ENCODE measurements around the gene RGS19.

The RGS19 gene

DNA sequence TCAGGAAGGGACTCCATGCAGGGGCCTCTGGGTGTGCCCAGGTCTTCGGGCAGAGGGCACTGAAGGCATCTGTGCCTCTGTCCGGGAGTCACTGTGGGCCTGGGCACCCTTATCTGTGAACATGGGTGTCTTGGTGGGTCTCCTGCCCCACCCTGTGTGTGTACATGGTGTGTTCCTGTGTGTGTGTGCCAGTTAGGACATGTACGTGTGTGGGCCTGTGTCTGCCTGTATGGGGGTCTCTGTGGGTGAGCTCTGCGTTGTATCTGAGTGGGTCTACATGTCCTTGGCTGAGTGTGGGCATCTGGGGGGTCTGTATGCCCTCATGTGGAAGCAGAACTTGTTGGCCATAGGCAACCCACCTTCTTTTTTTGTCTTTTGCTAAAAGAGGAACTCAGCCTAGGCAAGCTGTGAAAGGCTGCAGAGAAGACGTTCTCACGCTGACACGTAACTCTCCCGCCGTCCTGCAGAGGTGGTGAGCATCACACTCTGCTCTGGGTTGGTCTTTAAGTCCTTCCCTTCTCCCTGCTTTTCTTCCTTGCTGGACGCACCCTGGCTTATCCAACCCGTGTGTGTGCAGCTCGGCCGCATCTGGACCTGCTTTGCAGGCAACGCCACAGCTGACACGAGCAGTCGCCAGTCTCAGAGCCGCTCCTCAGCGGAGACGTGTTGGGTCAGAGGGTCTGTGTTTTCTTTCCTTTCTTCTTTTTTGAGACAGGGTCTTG, 28.6 kb upstream of the RGS19 start:
- DNase-seq: no peak

DNA sequence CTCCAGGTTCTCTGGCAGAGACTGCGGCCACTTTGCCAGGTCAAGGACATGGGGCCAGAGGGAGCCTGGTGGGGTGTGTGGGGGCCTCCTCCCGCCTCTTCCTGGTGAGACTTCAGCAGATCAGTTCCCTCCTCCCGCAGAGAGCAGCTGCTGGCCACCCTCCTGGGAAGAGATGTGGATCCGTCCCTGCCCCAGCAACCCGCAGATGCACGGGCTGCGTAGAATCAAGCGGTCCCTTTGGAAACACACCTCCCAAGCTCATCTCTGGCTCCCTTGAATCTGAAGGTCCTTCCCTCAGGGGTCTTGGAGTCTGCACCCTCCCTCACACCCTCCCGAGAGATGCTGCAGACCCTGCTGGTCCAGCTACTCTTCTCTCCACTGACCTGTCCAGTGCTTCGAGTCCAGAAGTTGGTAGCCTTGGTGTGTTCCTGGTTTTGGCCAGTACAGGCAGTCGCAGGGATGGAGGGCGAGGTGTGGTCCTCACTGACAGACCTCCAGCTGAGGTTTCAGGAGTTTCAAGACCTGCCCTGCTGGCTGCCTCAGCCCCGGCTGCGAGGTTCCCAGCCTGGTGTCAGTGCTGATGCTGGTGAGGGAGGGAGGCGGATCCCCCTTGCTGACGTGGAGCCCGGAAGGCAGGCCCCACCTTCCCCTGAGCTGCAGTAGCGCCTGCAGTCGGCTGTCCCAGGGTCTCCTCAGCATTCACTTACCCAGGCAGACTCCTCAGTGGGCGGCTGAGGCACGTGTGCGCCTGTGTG, 27.8 kb upstream of the RGS19 start, which contains the start of gene NPBWR2:
NPBWR2 (minus strand) TSS at position 585 of the 755 bp plus-strand sequence. CDS start 734 bp downstream, outside the sequence.
- no peak for DNase-seq

DNA sequence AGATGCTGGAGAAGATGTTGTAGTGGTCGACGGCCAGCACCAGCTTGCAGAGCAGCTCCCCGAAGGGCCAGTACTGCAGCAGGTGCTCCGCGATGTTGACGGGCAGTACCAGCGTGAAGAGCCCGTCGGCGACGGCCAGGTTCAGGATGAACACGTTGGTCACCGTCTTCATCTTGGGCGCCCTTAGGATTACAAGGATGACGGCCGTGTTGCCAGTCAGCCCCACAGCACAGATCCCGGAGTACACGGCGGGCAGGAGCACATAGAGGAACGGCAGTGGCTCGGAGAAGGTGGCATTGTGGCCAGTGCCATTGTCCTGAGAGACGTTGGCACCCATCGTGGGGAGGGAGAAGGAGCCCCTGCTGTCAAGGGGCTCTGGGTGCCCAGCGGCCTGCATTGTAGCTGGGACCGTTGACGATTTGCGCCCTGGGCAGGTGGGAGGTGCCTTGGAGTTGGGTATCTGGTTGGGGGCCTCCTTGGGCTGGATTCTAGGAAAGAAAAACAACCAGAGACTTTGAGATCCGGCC, 27.2 kb upstream of the RGS19 start:
- no peak for DNase-seq

DNA sequence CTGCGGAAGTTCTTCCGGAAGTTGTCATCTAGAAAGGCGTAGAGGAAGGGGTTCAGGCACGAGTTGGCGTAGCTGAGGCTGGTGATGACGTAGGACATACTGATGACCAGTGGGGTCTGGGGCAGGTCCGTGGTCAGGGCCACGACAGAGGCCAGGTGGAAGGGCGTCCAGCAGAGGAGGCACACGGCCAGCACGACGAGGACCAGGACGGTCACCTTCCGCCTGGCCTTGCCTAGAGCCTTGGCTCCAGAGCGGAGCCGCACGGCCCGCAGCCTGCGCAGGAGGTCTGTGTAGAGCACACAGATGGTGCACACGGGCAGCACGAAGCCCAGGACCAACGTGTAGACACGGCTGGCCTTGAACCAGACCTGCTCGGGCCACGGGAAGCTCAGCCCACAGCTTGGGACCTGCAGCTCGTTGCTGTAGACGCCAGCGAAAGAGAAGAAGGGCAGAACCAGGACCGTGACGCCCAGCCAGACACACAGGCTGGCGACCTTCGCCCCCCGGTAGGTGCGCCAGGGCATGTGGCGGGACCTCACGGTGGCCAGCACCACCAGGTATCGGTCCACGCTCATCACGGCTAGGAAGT, 26.6 kb upstream of the RGS19 start:
- DNase-seq: no peak

DNA sequence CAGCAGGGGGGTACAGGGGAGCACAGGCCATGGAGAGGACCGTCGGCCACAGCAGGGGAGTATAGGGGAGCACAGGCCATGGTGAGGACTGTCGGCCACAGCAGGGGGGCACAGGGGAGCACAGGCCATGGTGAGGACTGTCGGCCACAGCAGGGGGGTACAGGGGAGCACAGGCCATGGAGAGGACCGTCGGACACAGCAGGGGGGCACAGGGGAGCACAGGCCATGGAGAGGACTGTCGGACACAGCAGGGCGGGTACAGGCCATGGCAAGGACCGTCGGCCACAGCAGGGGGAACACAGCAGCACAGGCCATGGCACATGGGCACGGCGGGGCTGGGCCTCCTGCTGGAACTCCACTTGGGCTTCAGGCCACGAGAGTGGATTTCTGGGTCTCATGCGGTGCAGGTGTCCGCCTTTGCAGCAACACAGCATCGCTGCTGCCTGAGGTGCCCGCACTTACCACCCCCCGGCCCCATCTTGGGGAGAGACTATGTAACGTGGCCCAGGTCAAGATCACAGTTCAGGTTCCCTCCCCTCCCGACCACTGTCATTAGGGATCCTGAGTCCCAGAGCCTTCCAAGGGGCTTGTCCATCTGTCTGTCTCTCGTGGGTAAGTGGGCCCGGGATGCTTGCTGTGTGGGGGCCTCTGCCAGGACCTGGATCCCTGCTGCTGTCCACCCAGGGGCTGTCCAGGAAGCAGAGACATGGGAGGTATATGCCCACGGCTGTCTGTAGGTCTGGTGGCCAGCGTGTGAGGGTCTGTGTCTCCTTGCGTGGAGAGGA, 25.5 kb upstream of the RGS19 start:
- DNase-seq: no peak

DNA sequence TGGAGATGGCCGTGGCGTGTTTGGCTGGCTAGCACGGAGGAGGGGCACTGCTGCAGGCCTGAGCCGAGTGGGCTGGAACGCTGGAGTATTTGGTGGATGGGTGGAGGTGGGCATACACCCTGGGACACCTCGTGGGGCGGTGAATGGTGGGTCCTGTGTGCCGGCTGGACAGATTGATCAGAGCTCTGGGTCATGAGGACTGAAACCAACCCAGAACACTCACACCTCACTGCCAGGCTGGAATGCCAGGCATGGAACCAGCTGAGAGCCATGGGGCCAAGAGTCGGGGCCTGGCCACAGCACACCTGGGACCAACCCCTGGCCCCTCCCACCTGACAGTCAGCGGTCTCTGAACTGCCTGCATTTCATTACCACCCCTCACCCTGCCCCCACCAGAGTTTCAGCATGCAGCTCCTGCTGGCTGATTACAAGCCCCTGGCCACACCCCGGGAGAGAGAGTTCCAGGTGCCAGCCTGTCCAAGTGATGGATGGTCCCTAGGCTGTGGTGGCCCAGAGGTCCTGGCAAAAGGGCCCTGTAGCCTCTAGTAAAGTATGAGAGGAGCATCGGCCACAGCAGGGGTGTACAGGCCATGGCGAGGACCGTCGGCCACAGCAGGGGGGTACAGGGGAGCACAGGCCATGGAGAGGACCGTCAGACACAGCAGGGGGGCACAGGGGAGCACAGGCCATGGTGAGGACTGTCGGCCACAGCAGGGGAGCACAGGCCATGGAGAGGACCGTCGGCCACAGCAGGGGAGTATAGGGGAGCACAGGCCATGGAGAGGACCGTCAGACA, 24.8 kb upstream of the RGS19 start:
- no peak for DNase-seq

DNA sequence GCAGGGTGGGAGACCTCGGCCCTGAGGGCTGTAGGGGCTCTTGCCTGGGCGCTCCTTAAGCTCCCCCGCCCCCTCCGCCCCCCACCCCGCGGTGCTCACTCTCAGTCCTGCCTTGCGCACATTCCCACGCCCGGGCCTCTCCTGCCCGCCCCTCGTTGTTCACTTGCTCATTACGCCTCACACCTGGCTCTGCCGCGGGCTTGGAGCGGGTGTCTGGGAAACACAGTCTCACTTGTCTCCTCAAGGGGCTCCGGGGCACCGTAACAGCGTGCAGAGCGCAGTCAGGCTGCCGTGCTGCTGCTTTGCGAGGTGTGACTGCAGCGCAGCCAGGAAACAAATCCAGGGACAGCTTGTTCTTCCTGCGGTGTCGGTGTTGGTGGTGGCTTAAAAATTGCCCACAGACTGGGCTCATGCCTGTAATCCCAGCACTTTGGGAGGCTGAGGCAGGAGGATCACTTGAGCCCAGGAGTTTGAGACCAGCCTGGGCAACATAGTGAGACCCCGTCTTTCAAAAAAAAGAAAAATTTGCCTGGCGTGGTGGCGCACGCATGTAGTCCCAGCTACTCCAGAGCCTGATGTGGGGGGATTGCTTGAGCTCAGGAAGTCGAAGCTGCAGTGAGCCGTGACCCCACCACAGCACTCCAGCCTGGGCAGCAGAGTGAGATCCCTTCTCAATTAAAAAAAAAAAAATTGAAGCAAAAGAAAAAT, 23.5 kb upstream of the RGS19 start:
- DNase-seq: no peak

DNA sequence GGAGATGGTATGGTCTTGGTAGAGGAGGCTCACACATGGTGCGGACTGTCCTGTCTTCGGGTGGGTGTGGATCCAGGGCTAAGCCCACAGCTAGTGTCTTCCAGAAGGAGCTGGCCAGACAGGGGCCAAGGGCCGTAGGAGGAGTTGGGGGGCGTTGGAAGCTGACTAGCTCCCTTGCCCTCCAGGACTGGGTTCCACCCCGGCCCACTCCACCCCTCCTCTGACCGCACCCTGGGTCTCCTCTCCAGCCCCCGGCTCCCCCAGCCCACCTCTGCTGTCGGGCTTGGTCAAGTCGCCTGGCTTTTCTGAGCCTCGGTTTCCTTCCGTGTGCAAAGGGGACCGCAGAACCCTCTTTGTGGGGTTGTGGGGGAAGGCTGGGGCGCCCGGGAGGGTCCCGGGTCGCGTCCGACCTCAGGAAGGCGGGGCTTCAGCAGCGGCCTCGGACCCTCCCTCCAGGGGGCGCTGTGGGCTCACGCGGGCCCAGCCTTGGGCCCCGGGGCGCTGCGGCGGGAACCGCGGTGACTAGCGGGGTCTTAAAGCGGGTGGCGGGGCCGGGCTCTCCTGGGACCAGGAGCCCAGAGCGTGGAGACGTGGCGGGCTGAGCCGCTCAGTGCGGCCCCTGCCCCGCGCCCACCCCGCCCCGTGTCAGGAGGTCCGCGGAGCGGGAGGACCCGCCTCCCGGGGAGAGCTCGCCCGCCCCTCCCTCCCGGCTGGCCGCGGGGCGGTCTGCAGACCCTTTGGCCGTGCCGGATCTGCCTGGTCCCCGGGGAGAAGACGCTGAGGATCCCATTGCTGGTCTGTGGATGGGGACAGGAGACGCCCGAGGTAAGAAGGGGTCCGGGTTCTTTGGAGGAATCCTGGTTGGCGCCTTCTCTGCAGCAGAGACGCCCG, 22.7 kb upstream of the RGS19 start:
- DNase-seq: no peak

DNA sequence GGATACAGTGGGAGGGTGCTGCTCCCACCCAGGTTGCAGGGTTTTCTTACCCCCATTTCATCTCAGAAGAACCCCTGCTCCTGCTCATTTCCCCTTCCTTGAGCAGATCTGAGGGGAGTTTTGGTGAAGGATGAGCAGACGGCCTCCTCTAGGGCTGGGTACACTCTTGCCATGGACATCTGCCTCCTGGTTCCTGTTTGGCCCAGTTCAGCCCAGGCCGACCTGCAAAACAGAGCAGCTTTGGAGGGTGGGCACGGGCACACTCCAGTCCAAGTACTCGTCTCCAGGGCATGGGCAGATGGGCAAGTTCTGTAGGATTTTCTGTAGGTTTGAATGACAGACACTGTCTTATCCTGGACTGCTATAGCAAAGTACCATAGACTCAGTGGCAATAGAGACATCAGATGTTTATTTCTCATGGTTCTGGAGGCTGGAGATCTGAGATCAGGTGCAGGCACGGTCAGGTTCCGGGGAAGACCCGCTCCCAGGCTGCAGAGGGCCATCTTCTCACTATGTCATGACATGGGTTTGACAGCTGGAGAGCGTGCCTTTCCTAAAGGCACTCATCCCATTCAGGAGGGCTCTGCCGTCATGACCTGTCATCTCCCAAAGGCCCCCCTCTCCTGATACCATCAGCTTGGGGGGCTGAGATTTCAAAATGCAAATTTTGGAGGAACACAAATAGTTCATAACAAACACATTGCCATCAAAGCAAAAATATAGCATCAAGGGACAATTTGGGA, 21.8 kb upstream of the RGS19 start:
- DNase-seq: no peak

DNA sequence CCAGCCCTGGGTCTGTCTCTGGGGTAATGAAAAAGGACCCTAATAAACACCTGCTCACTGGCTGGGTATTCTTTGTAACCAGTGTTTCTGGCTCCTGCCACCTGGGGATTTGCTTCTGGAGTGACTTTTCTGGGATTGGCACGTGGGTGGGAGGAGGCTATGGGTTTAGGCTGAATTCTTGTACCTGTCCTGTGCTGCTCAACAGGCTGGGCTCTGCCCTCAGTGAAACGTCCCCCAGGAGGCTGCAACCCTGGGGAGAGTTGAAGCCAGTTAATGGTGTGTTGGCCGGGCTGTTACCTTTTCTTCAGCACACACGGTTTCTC, 21.2 kb upstream of the RGS19 start:
- no peak for DNase-seq

DNA sequence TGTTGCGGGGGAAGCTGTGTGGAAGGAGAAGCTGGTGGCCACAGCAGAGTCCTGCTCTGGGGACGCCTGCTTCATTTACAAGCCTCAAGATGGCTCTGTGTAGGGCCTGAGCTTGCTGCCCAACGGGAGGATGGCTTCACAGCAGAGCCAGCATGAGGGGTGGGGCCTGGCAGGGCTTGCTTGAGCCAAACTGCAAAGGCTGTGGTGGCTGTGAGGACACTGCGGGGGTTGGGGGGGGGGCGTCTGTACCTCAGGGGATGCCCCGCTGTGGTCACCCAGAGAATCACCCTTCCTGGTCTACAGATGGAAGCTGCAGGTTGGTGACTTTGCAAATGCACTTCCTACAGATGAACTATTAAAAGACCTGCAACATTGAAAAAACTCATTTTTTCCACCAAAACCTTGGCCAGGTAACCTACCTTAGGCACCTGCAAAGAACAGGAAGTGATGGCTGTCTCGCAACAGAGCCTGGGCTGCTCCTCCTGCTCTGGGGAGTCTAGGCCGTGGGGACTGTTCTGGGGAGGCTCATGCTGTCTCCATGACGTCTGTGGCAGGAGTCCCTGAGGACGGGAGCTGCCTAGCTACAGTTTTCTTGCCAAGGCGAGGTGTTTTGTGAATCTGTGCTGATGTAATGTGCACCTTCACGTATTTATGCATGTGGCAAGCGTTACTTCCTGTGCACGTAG, 20.7 kb upstream of the RGS19 start:
- DNase-seq: no peak

DNA sequence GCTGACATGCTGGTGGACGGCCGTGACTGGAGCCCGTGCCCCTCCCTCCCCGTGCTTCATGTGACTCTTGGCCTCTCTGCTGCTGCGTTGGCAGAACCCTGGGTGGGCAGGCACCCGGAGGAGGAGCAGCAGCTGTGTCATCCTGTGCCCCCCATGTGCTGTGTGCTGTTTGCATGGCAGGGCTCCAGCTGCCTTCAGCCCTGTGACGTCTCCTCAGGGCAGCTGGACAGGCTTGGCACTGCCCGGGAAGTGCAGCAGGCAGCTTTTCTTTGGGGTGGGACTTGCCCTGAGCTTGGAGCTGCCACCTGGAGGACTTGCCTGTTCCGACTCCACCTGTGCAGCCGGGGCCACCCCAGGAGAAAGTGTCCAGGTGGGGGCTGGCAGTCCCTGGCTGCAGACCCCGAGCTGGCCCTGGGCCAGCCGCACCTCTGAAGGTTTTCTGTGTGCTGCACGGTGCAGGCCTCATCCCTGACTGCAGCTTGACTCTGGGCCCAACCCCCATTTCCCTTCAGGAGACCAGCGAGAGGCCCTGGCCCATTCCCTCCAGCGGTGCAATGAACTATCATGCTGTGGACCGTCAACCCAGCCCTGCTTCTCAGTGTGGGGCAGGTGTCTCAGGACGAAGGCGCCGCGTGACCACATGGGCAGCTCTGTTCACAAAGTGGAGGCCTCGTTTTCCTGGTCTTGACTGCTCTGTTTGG, 19.9 kb upstream of the RGS19 start:
- DNase-seq: peak; percentile 36

DNA sequence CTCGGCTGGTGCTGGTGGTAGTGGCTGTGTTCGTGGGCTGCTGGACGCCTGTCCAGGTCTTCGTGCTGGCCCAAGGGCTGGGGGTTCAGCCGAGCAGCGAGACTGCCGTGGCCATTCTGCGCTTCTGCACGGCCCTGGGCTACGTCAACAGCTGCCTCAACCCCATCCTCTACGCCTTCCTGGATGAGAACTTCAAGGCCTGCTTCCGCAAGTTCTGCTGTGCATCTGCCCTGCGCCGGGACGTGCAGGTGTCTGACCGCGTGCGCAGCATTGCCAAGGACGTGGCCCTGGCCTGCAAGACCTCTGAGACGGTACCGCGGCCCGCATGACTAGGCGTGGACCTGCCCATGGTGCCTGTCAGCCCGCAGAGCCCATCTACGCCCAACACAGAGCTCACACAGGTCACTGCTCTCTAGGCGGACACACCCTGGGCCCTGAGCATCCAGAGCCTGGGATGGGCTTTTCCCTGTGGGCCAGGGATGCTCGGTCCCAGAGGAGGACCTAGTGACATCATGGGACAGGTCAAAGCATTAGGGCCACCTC, 19.2 kb upstream of the RGS19 start:
- no peak for DNase-seq

DNA sequence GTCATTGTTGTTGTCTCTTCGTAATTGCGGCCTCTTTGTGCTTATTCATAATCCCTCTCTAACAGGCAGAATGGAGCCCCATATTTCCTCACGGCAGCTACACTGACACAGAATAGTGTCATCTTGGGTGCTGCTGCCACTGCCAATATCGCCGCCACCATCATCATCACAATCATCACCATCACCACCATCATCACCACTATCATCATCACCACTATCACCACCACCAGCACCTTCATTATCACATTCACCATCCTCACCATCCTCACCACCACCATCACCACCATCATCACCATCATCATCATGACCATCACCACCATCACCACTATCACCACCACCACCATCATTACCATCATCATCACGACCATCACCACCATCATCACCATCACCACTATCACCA, 17.2 kb upstream of the RGS19 start:
- DNase-seq: no peak

DNA sequence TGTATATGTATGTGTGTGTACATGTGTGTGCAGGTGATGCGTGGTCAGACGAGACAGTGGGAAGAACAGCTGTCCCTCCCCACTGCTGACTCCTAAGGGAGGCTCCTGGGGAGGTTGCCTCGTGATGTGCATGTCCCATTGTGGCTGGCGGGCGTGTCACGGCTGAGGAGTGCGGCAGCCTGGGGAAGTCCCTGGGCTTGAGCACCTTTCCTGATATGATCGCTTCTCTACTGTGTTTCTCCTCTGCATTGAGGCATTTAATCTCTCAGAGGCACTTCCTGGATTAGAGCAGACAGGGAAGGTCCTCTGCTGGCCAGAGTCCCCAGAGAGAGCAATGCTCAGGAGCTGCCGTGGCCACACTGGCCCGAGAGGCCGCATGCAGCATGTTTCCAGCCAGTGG, 16.6 kb upstream of the RGS19 start:
- no peak for DNase-seq

DNA sequence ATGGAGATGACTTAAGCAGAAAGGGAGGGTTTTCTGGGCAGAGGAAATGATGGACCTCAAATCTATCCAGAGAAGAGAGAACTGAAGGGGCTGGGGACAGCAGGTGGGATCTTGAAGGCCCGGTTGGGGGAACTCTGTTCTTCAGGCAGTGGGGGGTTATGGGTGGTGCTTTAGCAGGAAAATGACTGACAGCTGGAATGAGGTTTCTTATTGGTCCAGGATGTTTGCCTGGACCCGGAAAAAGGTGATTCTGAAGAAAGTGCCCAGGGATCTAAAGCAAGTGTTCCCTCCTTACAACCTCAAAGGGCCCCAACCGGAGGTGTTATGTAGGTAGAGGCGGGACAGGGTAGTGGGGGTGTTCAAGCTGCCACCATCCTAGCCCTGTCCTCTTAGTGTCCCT, 16.1 kb upstream of the RGS19 start:
- no peak for DNase-seq

DNA sequence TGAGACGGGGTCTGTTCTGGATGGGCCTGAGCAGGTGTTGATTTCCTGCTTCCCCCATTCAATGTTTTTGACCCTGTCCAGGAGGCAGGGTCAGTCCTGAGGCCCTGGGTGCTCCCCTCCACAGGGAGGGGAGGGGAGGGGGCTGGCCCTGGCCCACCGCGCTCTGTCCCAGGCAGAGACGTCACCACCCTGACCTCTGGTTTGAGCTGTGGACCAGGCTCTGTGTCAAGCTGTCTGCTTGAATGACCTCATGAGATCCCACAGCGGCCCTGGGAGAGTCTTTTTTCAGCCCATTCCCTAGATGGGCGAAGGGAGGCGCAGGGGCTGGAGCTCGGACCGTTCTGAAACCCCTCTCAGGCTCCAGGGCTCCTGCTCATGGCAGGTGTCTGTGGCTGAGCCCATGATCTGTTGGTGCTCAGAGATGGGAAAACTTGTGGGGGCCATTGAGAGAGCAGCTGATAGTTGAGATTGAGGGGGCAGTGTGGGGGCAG, 13.7 kb upstream of the RGS19 start:
- DNase-seq: no peak

Measured in NCI-H1694 (cell line).